Measurements from ENCODE around the gene ZNF592. TPM values are rescaled to one million over a fixed set of nuclear protein-coding genes. Genes with fewer than 3 reads are reported as not detected.
"Not testable (repeated sequence)": the region's sequence is repeated elsewhere in the genome, so short reads cannot be mapped to it uniquely, and the experiment has no call there.

Gene ZNF592
- total RNA-seq, 1 donor from 2014 or later: 42.3 TPM

DNA sequence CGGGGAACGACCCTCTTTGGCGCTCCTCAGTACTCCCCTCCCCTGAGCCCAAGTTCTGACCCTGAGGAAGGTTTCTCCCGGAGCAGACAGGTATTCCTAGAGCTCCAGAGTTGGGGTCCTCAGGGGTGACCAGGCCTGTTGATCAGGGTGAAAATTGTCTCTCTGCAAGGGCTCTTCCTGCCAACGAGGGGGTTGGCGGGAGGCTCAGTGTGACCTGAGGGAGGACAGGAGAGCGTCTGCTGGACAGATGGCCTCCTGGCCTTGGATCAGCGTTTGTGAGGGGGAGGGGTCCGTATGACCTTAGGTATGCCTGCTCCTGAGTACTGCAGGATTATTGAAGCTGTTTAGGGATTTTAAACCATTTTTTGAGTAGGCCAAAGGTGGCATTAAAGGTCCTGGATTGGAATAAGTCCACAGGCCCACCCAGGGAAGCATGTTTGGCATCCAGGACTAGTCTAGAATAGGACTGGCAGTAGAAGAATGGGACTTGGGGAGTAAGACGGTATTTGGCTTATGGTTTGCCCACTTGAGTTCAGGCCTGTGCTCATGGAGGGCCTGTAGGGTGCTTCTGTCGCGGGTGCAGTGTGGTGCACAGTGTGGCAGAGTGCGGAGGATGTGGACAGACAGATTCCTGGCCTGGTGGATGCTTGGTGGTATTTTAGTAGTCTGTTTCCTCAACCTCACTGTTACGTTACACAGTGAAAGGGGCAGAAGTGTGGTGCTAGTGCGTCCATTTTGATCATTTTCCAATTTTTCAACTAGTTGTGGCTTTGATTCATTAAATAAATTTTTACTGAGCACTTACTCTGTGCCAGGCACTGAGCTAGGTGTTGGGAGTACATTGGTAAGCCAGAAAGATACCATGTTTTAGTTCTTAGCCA, 959 bp downstream of the ZNF592 start:
- peak overlapping the region; percentile 98 for H3K27ac Mint-ChIP-seq (ENCODE audit: unreplicated experiment)
- H3K4me3 Mint-ChIP-seq (ENCODE audit: unreplicated experiment): peak overlapping the region; percentile 94
- no peaks in the 10 kb centered on the region for H3K36me3 Mint-ChIP-seq (ENCODE audit: unreplicated experiment)
- peaks cover 41% of the 10 kb centered on the region for H3K4me1 Mint-ChIP-seq (ENCODE audit: low read depth, unreplicated experiment)
- H3K27me3 Mint-ChIP-seq (ENCODE audit: unreplicated experiment): peaks cover 13% of the 10 kb centered on the region
- peaks cover 21% of the 10 kb centered on the region for H3K9me3 Mint-ChIP-seq (ENCODE audit: unreplicated experiment)
- peak; percentile 66 for DNase-seq
- TF ChIP-seq CTCF (IDR thresholded peaks at IDR 0.05; ENCODE audit: partially characterized antibody, unreplicated experiment): no peak

- no peaks in the 10 kb centered on the region for H3K36me3 Mint-ChIP-seq (ENCODE audit: unreplicated experiment)
- H3K27ac Mint-ChIP-seq (ENCODE audit: unreplicated experiment): peak overlapping the region; percentile 98
- H3K4me3 Mint-ChIP-seq (ENCODE audit: unreplicated experiment): peak overlapping the region; percentile 94
- peaks cover 13% of the 10 kb centered on the region for H3K27me3 Mint-ChIP-seq (ENCODE audit: unreplicated experiment)
- no peak for TF ChIP-seq CTCF (IDR thresholded peaks at IDR 0.05; ENCODE audit: partially characterized antibody, unreplicated experiment)
- H3K4me1 Mint-ChIP-seq (ENCODE audit: low read depth, unreplicated experiment): peaks cover 44% of the 10 kb centered on the region
- DNase-seq: no peak
- H3K9me3 Mint-ChIP-seq (ENCODE audit: unreplicated experiment): peaks cover 19% of the 10 kb centered on the region
Measured at GRCh38 chr15:84750583-84751092, 2.2 kb downstream of the ZNF592 start.

DNA sequence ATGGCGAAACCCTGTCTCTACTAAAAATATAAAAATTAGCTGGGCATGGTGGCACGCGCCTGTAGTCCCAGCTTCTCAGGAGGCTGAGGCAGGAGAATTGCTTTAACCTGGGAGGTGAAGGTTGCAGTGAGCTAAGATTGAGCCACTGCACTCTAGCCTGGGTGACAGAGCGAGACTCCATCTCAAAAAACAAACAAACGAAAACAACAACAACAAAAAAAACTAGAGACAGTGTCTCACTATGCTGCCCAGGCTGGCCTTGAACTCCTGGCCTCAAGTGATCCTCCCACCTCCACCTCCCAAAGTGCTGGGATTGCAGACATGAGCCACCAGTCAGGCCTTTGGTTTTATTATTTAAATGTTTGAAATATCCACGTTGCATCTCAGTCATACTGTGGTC, 3.3 kb downstream of the ZNF592 start:
- Mint-ChIP-seq H3K27me3 (ENCODE audit: unreplicated experiment) (peaks cover 13% of the 10 kb centered on the region), H3K9me3 (ENCODE audit: unreplicated experiment) (peaks cover 19% of the 10 kb centered on the region), H3K4me3 (ENCODE audit: unreplicated experiment) (peak overlapping the region; percentile 75), H3K4me1 (ENCODE audit: low read depth, unreplicated experiment) (peaks cover 44% of the 10 kb centered on the region)
- H3K36me3 Mint-ChIP-seq (ENCODE audit: unreplicated experiment); DNase-seq; H3K27ac Mint-ChIP-seq (ENCODE audit: unreplicated experiment): not testable (repeated sequence)

DNA sequence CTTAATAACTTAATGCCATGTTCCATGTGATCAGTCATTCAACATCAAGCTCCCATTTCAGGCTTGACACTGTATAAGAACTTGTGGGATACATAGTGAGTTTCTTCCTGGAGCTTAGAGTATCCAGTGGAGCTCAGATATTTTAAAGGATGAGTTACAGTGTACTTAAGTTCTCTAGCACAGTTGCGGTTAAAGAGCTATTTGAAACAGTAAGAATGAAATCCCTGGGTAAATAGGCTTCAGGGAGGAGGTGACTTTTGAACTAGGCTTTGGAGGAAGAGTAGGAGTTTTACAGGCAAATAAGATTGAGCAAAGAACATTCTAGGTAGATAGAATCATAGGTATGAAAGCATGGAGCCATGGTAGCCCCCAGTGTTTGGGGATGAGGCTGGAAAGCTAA, 3.8 kb downstream of the ZNF592 start:
- Mint-ChIP-seq H3K27ac (ENCODE audit: unreplicated experiment) (peak overlapping the region; percentile 18), H3K27me3 (ENCODE audit: unreplicated experiment) (peaks cover 13% of the 10 kb centered on the region), H3K9me3 (ENCODE audit: unreplicated experiment) (peaks cover 18% of the 10 kb centered on the region), H3K4me3 (ENCODE audit: unreplicated experiment) (peak overlapping the region; percentile 75), H3K4me1 (ENCODE audit: low read depth, unreplicated experiment) (peaks cover 43% of the 10 kb centered on the region), H3K36me3 (ENCODE audit: unreplicated experiment) (no peaks in the 10 kb centered on the region)
- DNase-seq: no peak
- TF ChIP-seq CTCF (IDR thresholded peaks at IDR 0.05; ENCODE audit: partially characterized antibody, unreplicated experiment): no peak

GRCh38 chr15:84752700-84753099, 4.3 kb downstream of the ZNF592 start:
- peaks cover 10% of the 10 kb centered on the region for H3K27me3 Mint-ChIP-seq (ENCODE audit: unreplicated experiment)
- H3K4me1 Mint-ChIP-seq (ENCODE audit: low read depth, unreplicated experiment): peaks cover 38% of the 10 kb centered on the region
- H3K27ac Mint-ChIP-seq (ENCODE audit: unreplicated experiment): peak overlapping the region; percentile 71
- TF ChIP-seq CTCF (IDR thresholded peaks at IDR 0.05; ENCODE audit: partially characterized antibody, unreplicated experiment): no peak
- no peaks in the 10 kb centered on the region for H3K36me3 Mint-ChIP-seq (ENCODE audit: unreplicated experiment)
- peak overlapping the region; percentile 77 for H3K4me3 Mint-ChIP-seq (ENCODE audit: unreplicated experiment)
- DNase-seq: no peak
- H3K9me3 Mint-ChIP-seq (ENCODE audit: unreplicated experiment): peaks cover 12% of the 10 kb centered on the region

DNA sequence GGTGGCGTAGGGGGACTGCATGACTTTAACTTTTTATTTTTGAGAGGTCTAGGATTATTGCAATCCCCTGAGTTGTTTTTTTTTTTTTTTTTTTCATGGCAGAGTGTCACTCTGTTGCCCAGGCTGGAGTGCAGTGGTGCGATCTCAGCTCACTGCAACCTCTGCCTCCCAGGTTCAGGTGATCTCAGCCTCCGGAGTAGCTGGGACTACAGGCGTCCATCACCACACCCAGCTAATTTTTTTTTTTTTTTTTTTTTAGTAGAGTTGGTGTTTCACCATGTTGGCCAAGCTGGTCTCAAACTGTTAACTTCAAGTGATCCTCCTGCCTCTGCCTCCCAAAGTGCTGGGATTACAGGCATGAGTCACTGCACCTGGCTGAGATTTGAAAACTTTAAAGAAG, 6.5 kb downstream of the ZNF592 start:
- H3K4me3 Mint-ChIP-seq (ENCODE audit: unreplicated experiment); H3K9me3 Mint-ChIP-seq (ENCODE audit: unreplicated experiment); H3K27ac Mint-ChIP-seq (ENCODE audit: unreplicated experiment); H3K36me3 Mint-ChIP-seq (ENCODE audit: unreplicated experiment); DNase-seq; H3K27me3 Mint-ChIP-seq (ENCODE audit: unreplicated experiment): not testable (repeated sequence)
- peaks cover 40% of the 10 kb centered on the region for H3K4me1 Mint-ChIP-seq (ENCODE audit: low read depth, unreplicated experiment)
